OCI-LY7 (cell line): Measurements from ENCODE around the gene LYG1. TPM values are rescaled to one million over a fixed set of nuclear protein-coding genes. Genes with fewer than 3 reads are reported as not detected.

Experiments used
- BruUV-seq: library from RNA; stranded (reverse); fragments of 400-500 nt; replicated peaks from 2 replicates; lab custom pipeline; 2021; lab: Mats Ljungman, UMichigan
- CTCF ChIA-PET: fragments of 300-600 bp; sonication (Branson Sonifier 250); formaldehyde crosslinking; loops from one replicate; lab custom pipeline; 2022; ENCODE audit warnings: antibody characterized with exemption; ENCODE audit not compliant: unreplicated experiment; lab: Charles Lee
- POLR2A ChIA-PET: fragments of 300-600 bp; sonication (Branson Sonifier 250); formaldehyde crosslinking; loops from one replicate; lab custom pipeline; 2022; ENCODE audit warnings: antibody characterized with exemption; lab: Charles Lee
- DNase-seq: peaks from one replicate; pipeline ENCODE4 v3.0.0-alpha.2; 2015; ENCODE audit warnings: low spot score
- H2AFZ ChIP-seq: fragments of 200-600 bp; sonication (generic), shearing (Covaris generic); 2 replicates; pipeline ENCODE4 v1.6.1; 2014; ENCODE audit warnings: mild to moderate bottlenecking, antibody characterized with exemption, low read length, moderate library complexity
- H3K27ac ChIP-seq: fragments of 200-600 bp; sonication (generic); 2 replicates; pipeline ENCODE4 v1.5.1; 2014; ENCODE audit warnings: mixed run types, low read depth, mild to moderate bottlenecking, moderate library complexity, low read length, inconsistent platforms; ENCODE audit not compliant: poor library complexity, severe bottlenecking
- H3K36me3 ChIP-seq: fragments of 200-600 bp; sonication (generic); 2 replicates; pipeline ENCODE4 v1.6.1; 2014; ENCODE audit warnings: mild to moderate bottlenecking, antibody characterized with exemption, low read length, moderate library complexity, mixed read lengths; ENCODE audit not compliant: insufficient read depth
- H3K4me1 ChIP-seq: fragments of 200-600 bp; sonication (generic); 2 replicates; pipeline ENCODE4 v1.5.1; 2014; ENCODE audit warnings: mild to moderate bottlenecking, low read length; ENCODE audit not compliant: insufficient read depth, poor library complexity, severe bottlenecking
- H3K4me2 ChIP-seq: fragments of 200-600 bp; sonication (generic); 2 replicates; pipeline ENCODE4 v1.6.1; 2014; ENCODE audit warnings: mild to moderate bottlenecking, low read length
- H3K4me3 ChIP-seq: fragments of 200-600 bp; sonication (generic); 2 replicates; pipeline ENCODE4 v1.5.1; 2014; ENCODE audit warnings: mild to moderate bottlenecking, low read depth, low read length; ENCODE audit not compliant: poor library complexity, severe bottlenecking
- H3K79me2 ChIP-seq: fragments of 200-600 bp; sonication (generic); 2 replicates; pipeline ENCODE4 v1.6.1; 2016; ENCODE audit warnings: low read depth, mild to moderate bottlenecking, low read length, moderate library complexity, mixed read lengths; ENCODE audit not compliant: insufficient read depth
- H3K9me2 ChIP-seq: fragments of 200-600 bp; sonication (generic); 2 replicates; pipeline ENCODE4 v1.6.1; 2016; ENCODE audit warnings: mild to moderate bottlenecking, low read length, mixed read lengths; ENCODE audit not compliant: insufficient read depth
- H3K9me3 ChIP-seq: fragments of 200-600 bp; sonication (generic); 2 replicates; pipeline ENCODE4 v1.6.1; 2014; ENCODE audit warnings: mild to moderate bottlenecking, mixed run types, low read length, mixed read lengths
- H4K20me1 ChIP-seq: fragments of 200-600 bp; sonication (generic); 2 replicates; pipeline ENCODE4 v1.6.1; 2014; ENCODE audit warnings: mild to moderate bottlenecking, antibody characterized with exemption, low read length, moderate library complexity, mixed read lengths; ENCODE audit not compliant: insufficient read depth
- CTCF ChIP-seq: fragments of 200-600 bp; sonication (generic); conservative IDR thresholded peaks from 2 replicates; pipeline ENCODE4 v1.5.1; 2014; ENCODE audit warnings: mild to moderate bottlenecking, antibody characterized with exemption, low read length, moderate library complexity, mixed read lengths
- EZH2phosphoT487 ChIP-seq: fragments of 200-600 bp; sonication (generic); IDR thresholded peaks from 2 replicates; pipeline ENCODE4 v1.6.1; 2018; ENCODE audit warnings: low read depth, borderline replicate concordance, mild to moderate bottlenecking, mixed run types, antibody characterized with exemption, low read length, moderate library complexity, mixed read lengths
- intact Hi-C: fragments of 100-400 bp; cut with micrococcal nuclease; formaldehyde crosslinking; loops from one replicate; pipeline ENCODE4 v1.10.0; 2022; ENCODE audit not compliant: unreplicated experiment
- total RNA-seq, 2 experiments: library from RNA; depleted of rRNA in 1 of 2; stranded (reverse); fragments of >200 nt in 1 of 2; shearing (Covaris generic) in 1 of 2; gene quantifications; 2 replicates each; pipeline ENCODE4 v1.2.3, GENCODE V29; 2014 to 2022

The LYG1 gene
- total RNA-seq, 2 experiments from 2014 or later: 2.2 to 3.0 TPM

- peaks cover 8% of the 10 kb centered on the region for H3K9me3 ChIP-seq
- H4K20me1 ChIP-seq: no peaks in the 10 kb centered on the region
- CTCF ChIA-PET: no interaction called here
- H3K4me1 ChIP-seq: no peaks in the 10 kb centered on the region
- no peak overlapping the region for H3K27ac ChIP-seq
- no peak overlapping the region for H3K4me3 ChIP-seq
- intact Hi-C loops: no loop called here
- H3K9me2 ChIP-seq: no peaks in the 10 kb centered on the region
- no peak overlapping the region for H3K4me2 ChIP-seq
- H2AFZ ChIP-seq: no peak overlapping the region
- H3K79me2 ChIP-seq: no peaks in the 10 kb centered on the region
- no peaks in the 10 kb centered on the region for H3K36me3 ChIP-seq
- TF ChIP-seq EZH2phosphoT487 (no peak), CTCF (no peak)
- no peak for DNase-seq
- POLR2A ChIA-PET: no interaction called here
- BruUV-seq: no TSS peak
Measured at GRCh38 chr2:99275882-99276281, 25.1 kb downstream of the LYG1 start.

- H3K4me2 ChIP-seq: no peak overlapping the region
- DNase-seq: no peak
- ChIA-PET CTCF (no interaction called here), POLR2A (no interaction called here)
- H3K4me1 ChIP-seq: no peaks in the 10 kb centered on the region
- H2AFZ ChIP-seq: no peak overlapping the region
- no peak overlapping the region for H3K4me3 ChIP-seq
- H3K9me2 ChIP-seq: 0 out of 2 replicates have a peak, but pooled peaks cover 2% of the 10 kb centered on the region
- H3K79me2 ChIP-seq: no peaks in the 10 kb centered on the region
- H3K36me3 ChIP-seq: no peaks in the 10 kb centered on the region
- no peak for TF ChIP-seq CTCF
- TF ChIP-seq EZH2phosphoT487: no peak
- no TSS peak for BruUV-seq
- H3K9me3 ChIP-seq: no peaks in the 10 kb centered on the region
- intact Hi-C loops: no loop called here
- no peaks in the 10 kb centered on the region for H4K20me1 ChIP-seq
- H3K27ac ChIP-seq: no peak overlapping the region
Measured at GRCh38 chr2:99261242-99261641, 39.8 kb downstream of the LYG1 start.

GRCh38 chr2:99260184-99260583, 40.8 kb downstream of the LYG1 start:
- Histone ChIP-seq H3K79me2 (no peaks in the 10 kb centered on the region), H2AFZ (no peak overlapping the region), H3K9me3 (no peaks in the 10 kb centered on the region), H3K4me3 (no peak overlapping the region), H3K4me1 (no peaks in the 10 kb centered on the region), H3K4me2 (no peak overlapping the region), H3K9me2 (0 out of 2 replicates have a peak, but pooled peaks cover 2% of the 10 kb centered on the region), H4K20me1 (no peaks in the 10 kb centered on the region), H3K36me3 (no peaks in the 10 kb centered on the region), H3K27ac (no peak overlapping the region)
- no peak for DNase-seq
- intact Hi-C loops: no loop called here
- TF ChIP-seq EZH2phosphoT487 (no peak), CTCF (no peak)
- no TSS peak for BruUV-seq
- ChIA-PET POLR2A (interaction anchor here (0.5 kb wide), 1 partner anchor 11 kb away, joined by 3 read pairs; no protein-coding TSS in a partner anchor), CTCF (no interaction called here)
